Inflammatory macrophage treated with lipopolysaccharide for 1 hour (primary cell): ENCODE results near the gene CPT1B.

ENCODE experiments used
- DNase-seq, 2 donors: peaks; one replicate each; pipeline ENCODE4 v3.0.0-alpha.2; 2020 to 2022

CPT1B gene

GRCh38 chr22:50544078-50544745, 34.0 kb downstream of the CPT1B start:
- peak; percentile 61 to 80 for DNase-seq

GRCh38 chr22:50542416-50542927, 35.8 kb downstream of the CPT1B start:
- peak; percentile 89 to 92 for DNase-seq

GRCh38 chr22:50541667-50542026, 36.6 kb downstream of the CPT1B start:
- peak; percentile 91 to 97 for DNase-seq

- no peak for DNase-seq
Measured at GRCh38 chr22:50540381-50540780, 37.8 kb downstream of the CPT1B start.

- DNase-seq, result peak in 1 of 2 donors; percentile 39
Measured at GRCh38 chr22:50537765-50538164, 40.5 kb downstream of the CPT1B start.

- no peak for DNase-seq
Measured at GRCh38 chr22:50536226-50536625, 42.0 kb downstream of the CPT1B start.

GRCh38 chr22:50535113-50535512, 43.1 kb downstream of the CPT1B start:
- no peak for DNase-seq

- peak; percentile 59 to 63 for DNase-seq
Measured at GRCh38 chr22:50533856-50534711, 44.1 kb downstream of the CPT1B start.

- DNase-seq, result peak; percentile 59 to 64
Measured at GRCh38 chr22:50532824-50533796, 45.1 kb downstream of the CPT1B start.

- peak; percentile 44 to 54 for DNase-seq
Measured at GRCh38 chr22:50531962-50532674, 46.1 kb downstream of the CPT1B start.

GRCh38 chr22:50531546-50531961, 46.7 kb downstream of the CPT1B start:
- peak; percentile 61 to 80 for DNase-seq

GRCh38 chr22:50530877-50531545, 47.2 kb downstream of the CPT1B start:
- DNase-seq, result peak; percentile 86 to 91

GRCh38 chr22:50530580-50530876, 47.7 kb downstream of the CPT1B start:
- no peak for DNase-seq

GRCh38 chr22:50529897-50530579, 48.2 kb downstream of the CPT1B start, which contains the start of gene TYMP:
TSS of gene TYMP (minus strand) at chr22:50530012. CDS start at chr22:50529709, 303 bp downstream.
- DNase-seq, result peak; percentile 84 to 87

GRCh38 chr22:50529416-50529896, 48.8 kb downstream of the CPT1B start:
- peak in 1 of 2 donors; percentile 35 for DNase-seq

- no peak for DNase-seq
Measured at GRCh38 chr22:50528682-50529415, 49.4 kb downstream of the CPT1B start.

GRCh38 chr22:50527921-50528681, 50.1 kb downstream of the CPT1B start:
- no peak for DNase-seq

- DNase-seq, result peak; percentile 53 to 73
Measured at GRCh38 chr22:50526834-50527801, 51.1 kb downstream of the CPT1B start.
